ENCODE measurements around the gene CSMD2. TPM values are rescaled to one million over a fixed set of nuclear protein-coding genes. Genes with fewer than 3 reads are reported as not detected.
"Not testable (repeated sequence)": the region's sequence is repeated elsewhere in the genome, so short reads cannot be mapped to it uniquely, and the experiment has no call there.

Gene CSMD2
- total and polyA plus RNA-seq, 2 donors (not counting 1 experiment from before 2014, with no cell fraction given): 2.2 to 7.6 TPM

DNA sequence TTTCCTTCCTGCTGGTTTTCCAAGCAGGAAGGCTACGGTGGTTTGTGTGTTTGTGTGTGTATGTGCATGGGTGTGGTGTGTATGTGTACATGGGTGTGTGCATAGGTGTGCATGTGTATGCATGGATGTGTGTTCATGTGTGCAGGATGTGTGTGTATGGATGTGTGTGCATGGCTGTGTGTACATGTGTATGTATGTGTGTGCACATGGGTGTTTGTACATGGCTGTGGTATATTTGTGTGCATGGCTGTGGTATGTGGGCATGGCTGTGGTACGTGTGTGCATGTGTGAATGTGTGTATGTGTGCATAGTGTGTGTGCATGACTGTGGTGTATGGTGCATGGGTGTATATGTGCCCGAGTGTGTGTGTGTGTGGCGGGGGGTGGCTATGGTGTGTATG, 24.0 kb upstream of the CSMD2 start:
- no peaks in the 10 kb centered on the region for H4K20me1 ChIP-seq (ENCODE audit: control insufficient read depth, extremely low read depth, insufficient read depth, low read length)
- H3K4me3 ChIP-seq (replicated peaks in 1 of 4; ENCODE audit: control extremely low read depth in 1 of 4, insufficient read depth in 1 of 4, low read depth in 3 of 4, low read length in 4 of 4): no peak overlapping the region
- H3K4me2 ChIP-seq (ENCODE audit: extremely low read depth, insufficient read depth, low read length): no peak overlapping the region
- TF ChIP-seq CTCF (conservative IDR thresholded peaks at IDR 0.05 in 1 of 2, IDR thresholded peaks at IDR 0.05 in 1 of 2; ENCODE audit: low read depth in 1 of 2, low read length in 2 of 2) (no peak), EZH2 (IDR thresholded peaks at IDR 0.05; ENCODE audit: low read length, missing control alignments) (no peak)
- H2AFZ ChIP-seq (ENCODE audit: low read length): no peak overlapping the region
- H3K9ac ChIP-seq (ENCODE audit: insufficient read depth, low read length): no peak overlapping the region
- no peaks in the 10 kb centered on the region for H3K79me2 ChIP-seq (ENCODE audit: control insufficient read depth, insufficient read depth, low read length)
- H3K9me3 ChIP-seq (ENCODE audit: control insufficient read depth, insufficient read depth, low read depth, low read length): no peaks in the 10 kb centered on the region
- no peak for DNase-seq (ENCODE audit: low read depth in 2 of 2)
- no peaks in the 10 kb centered on the region for H3K27me3 ChIP-seq (ENCODE audit: control insufficient read depth, insufficient read depth, low read length)
- no peaks in the 10 kb centered on the region for H3K36me3 ChIP-seq (ENCODE audit: control insufficient read depth, insufficient read depth, low read length)
- no peaks in the 10 kb centered on the region for H3K4me1 ChIP-seq (ENCODE audit: control insufficient read depth, extremely low read depth, insufficient read depth, low read length)
- H3K27ac ChIP-seq (ENCODE audit: insufficient read depth, low read length): no peak overlapping the region

GRCh38 chr1:34188418-34188817, 23.4 kb upstream of the CSMD2 start:
- Histone ChIP-seq H3K4me3 (replicated peaks in 1 of 4; ENCODE audit: control extremely low read depth in 1 of 4, insufficient read depth in 1 of 4, low read depth in 3 of 4, low read length in 4 of 4) (no peak overlapping the region), H3K9me3 (ENCODE audit: control insufficient read depth, insufficient read depth, low read depth, low read length) (no peaks in the 10 kb centered on the region), H3K9ac (ENCODE audit: insufficient read depth, low read length) (no peak overlapping the region), H3K27ac (ENCODE audit: insufficient read depth, low read length) (no peak overlapping the region), H2AFZ (ENCODE audit: low read length) (no peak overlapping the region), H3K36me3 (ENCODE audit: control insufficient read depth, insufficient read depth, low read length) (no peaks in the 10 kb centered on the region), H3K79me2 (ENCODE audit: control insufficient read depth, insufficient read depth, low read length) (no peaks in the 10 kb centered on the region), H3K27me3 (ENCODE audit: control insufficient read depth, insufficient read depth, low read length) (no peaks in the 10 kb centered on the region), H3K4me1 (ENCODE audit: control insufficient read depth, extremely low read depth, insufficient read depth, low read length) (no peaks in the 10 kb centered on the region), H4K20me1 (ENCODE audit: control insufficient read depth, extremely low read depth, insufficient read depth, low read length) (no peaks in the 10 kb centered on the region), H3K4me2 (ENCODE audit: extremely low read depth, insufficient read depth, low read length) (no peak overlapping the region)
- TF ChIP-seq EZH2 (IDR thresholded peaks at IDR 0.05; ENCODE audit: low read length, missing control alignments): no peak
- no peak for TF ChIP-seq CTCF (conservative IDR thresholded peaks at IDR 0.05 in 1 of 2, IDR thresholded peaks at IDR 0.05 in 1 of 2; ENCODE audit: low read depth in 1 of 2, low read length in 2 of 2)
- DNase-seq (ENCODE audit: low read depth in 2 of 2): no peak

DNA sequence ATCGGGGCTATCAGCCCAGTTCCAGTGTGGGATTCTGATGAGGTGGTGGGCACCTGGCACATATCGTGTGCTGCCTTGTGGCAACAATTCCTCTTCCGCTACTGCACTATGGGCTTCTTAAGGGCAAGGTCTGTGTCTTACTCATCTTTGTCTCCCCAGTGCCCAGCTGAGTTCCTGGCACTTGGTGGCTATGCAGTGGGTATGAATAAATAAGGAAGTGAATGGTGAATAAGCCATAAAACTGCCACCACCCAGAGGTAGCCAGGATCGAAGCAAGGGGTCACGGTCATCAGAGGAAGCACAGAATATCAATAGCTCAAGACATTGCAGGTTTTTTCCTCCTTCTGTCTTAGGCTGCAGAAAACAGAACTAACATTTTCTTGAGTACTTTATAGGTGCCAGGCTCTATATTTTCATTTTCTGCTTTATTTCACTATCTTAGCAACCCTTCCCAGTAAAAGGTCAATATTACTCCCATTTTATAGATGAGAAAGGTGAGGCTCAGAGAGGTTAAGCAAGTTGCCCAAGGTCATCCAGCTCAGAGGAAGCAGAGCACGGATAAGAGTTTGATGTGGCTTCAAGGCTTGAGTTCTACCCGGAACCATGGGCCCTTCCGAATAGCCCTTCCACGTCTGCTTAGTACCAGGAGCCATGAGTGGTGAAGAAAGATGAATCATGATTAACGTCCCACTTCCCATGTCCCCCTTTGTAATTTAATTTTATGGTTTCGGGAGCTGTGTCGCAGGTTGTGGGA, 21.9 kb upstream of the CSMD2 start:
- no peak overlapping the region for H3K9ac ChIP-seq (ENCODE audit: insufficient read depth, low read length)
- H3K9me3 ChIP-seq (ENCODE audit: control insufficient read depth, insufficient read depth, low read depth, low read length): no peaks in the 10 kb centered on the region
- no peak for DNase-seq (ENCODE audit: low read depth in 2 of 2)
- H4K20me1 ChIP-seq (ENCODE audit: control insufficient read depth, extremely low read depth, insufficient read depth, low read length): no peaks in the 10 kb centered on the region
- H3K27me3 ChIP-seq (ENCODE audit: control insufficient read depth, insufficient read depth, low read length): no peaks in the 10 kb centered on the region
- TF ChIP-seq EZH2 (IDR thresholded peaks at IDR 0.05; ENCODE audit: low read length, missing control alignments): no peak
- TF ChIP-seq CTCF (conservative IDR thresholded peaks at IDR 0.05 in 1 of 2, IDR thresholded peaks at IDR 0.05 in 1 of 2; ENCODE audit: low read depth in 1 of 2, low read length in 2 of 2): no peak
- no peaks in the 10 kb centered on the region for H3K4me1 ChIP-seq (ENCODE audit: control insufficient read depth, extremely low read depth, insufficient read depth, low read length)
- H3K4me3 ChIP-seq (replicated peaks in 1 of 4; ENCODE audit: control extremely low read depth in 1 of 4, insufficient read depth in 1 of 4, low read depth in 3 of 4, low read length in 4 of 4): no peak overlapping the region
- H2AFZ ChIP-seq (ENCODE audit: low read length): no peak overlapping the region
- H3K27ac ChIP-seq (ENCODE audit: insufficient read depth, low read length): no peak overlapping the region
- H3K79me2 ChIP-seq (ENCODE audit: control insufficient read depth, insufficient read depth, low read length): no peaks in the 10 kb centered on the region
- no peaks in the 10 kb centered on the region for H3K36me3 ChIP-seq (ENCODE audit: control insufficient read depth, insufficient read depth, low read length)
- no peak overlapping the region for H3K4me2 ChIP-seq (ENCODE audit: extremely low read depth, insufficient read depth, low read length)

DNA sequence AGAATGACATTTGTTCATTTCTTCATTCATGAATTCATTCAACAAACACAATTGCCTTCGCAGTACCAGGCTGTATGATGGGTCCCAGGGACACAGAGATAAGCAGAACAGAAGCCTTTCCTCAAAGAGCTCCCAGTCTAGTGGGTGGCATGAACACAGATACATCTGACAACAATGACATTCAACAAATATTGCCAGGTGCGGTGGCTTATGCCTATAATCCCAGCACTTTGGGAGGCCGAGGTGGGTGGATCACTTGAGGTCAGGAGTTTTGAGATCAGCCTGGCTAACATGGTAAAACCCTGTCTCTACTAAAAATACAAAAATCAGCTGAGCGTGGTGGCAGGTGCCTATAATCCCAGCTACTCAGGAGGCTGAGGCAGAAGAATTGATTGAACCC, 18.4 kb upstream of the CSMD2 start:
- not testable (repeated sequence) for H3K36me3 ChIP-seq (ENCODE audit: control insufficient read depth, insufficient read depth, low read length); H3K27ac ChIP-seq (ENCODE audit: insufficient read depth, low read length); H3K9me3 ChIP-seq (ENCODE audit: control insufficient read depth, insufficient read depth, low read depth, low read length); H4K20me1 ChIP-seq (ENCODE audit: control insufficient read depth, extremely low read depth, insufficient read depth, low read length); H2AFZ ChIP-seq (ENCODE audit: low read length); H3K9ac ChIP-seq (ENCODE audit: insufficient read depth, low read length); H3K27me3 ChIP-seq (ENCODE audit: control insufficient read depth, insufficient read depth, low read length); DNase-seq (ENCODE audit: low read depth in 2 of 2); H3K4me1 ChIP-seq (ENCODE audit: control insufficient read depth, extremely low read depth, insufficient read depth, low read length); H3K4me3 ChIP-seq (replicated peaks in 1 of 4; ENCODE audit: control extremely low read depth in 1 of 4, insufficient read depth in 1 of 4, low read depth in 3 of 4, low read length in 4 of 4); H3K79me2 ChIP-seq (ENCODE audit: control insufficient read depth, insufficient read depth, low read length); H3K4me2 ChIP-seq (ENCODE audit: extremely low read depth, insufficient read depth, low read length)
